Measurements from ENCODE around the gene ABCA8.

The ABCA8 gene

DNA sequence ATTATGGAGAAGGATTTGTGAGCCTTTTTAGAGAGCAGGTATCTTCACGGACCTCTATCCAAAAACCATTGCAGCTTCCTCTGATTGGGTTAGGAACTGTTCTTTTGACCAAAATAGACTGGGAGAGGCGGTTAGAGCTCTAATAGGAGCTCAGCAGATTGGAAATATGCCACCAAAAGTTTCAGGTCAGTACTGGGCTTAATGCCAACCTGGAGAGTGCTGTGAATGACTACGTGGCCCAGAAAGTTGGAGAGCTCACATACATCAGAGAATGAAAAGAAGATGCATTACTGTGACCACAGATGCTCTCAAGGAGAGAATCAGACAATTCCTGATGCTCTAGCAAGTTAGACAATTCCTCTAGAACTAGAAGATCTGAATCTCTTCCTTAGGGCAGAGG, 86.5 kb downstream of the ABCA8 start:
- no peak for DNase-seq

DNA sequence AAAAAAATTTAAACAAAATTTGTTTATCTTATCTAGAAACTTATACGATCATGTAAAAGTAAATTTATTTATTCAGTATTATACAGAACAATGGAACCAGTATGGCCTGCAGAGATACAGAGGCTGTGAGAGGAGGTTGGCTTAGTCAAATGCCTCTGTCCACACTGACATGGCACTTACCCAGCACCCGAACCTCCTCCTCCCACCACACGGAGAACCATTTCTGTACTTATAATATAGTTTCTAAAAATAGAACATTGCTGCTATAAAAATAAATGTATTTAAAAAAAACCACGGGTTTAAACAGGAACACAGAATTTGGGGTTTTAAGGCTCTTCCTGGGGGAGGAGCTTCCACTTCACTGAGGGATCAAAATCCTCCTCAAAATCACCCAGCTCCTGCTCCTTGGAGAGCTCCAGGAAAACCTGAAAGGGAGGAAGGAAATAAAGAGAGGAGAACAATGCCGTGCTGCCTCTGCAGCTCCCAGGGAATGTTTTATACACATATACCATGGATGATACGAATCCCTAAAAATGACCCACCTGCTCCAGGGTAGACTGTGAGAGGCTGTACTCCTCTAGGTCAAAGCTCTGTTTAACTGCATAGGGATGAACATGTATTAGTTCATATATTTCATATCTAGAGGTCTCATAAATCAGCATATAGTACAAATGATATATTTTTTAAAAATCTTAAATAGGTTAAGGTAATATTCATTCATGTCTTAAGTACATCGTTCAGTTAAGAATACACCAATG, 87.3 kb downstream of the ABCA8 start:
- DNase-seq: no peak

- no peak for DNase-seq
Observed at GRCh38 chr17:68865584-68865983, 89.6 kb downstream of the ABCA8 start.

DNA sequence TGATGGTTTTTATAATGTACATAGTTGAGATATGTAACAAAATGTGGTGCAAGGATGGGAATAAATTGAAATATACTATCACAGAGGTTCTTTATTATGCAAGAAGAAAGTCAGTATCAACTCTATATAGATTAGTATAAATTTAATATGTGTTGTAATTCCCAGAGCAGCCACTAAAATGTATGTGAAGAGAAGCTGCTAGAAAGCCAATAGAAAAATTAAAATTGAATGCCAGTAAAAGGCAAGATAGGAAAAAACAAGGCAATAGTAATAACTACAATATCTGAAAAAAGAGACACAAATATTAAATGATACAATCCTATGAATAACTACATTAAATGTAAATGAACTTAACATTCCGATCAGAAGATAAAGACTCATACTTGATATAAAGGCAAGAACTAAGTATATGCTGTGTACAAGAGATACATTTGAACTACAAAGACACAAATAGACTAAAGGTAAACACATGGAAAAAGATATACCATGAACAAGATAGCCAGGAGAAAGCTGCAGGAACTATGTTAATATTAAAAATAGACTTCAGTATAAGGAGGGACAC, 92.0 kb downstream of the ABCA8 start:
- no peak for DNase-seq

GRCh38 chr17:68861602-68862001, 93.6 kb downstream of the ABCA8 start:
- no peak for DNase-seq

DNA sequence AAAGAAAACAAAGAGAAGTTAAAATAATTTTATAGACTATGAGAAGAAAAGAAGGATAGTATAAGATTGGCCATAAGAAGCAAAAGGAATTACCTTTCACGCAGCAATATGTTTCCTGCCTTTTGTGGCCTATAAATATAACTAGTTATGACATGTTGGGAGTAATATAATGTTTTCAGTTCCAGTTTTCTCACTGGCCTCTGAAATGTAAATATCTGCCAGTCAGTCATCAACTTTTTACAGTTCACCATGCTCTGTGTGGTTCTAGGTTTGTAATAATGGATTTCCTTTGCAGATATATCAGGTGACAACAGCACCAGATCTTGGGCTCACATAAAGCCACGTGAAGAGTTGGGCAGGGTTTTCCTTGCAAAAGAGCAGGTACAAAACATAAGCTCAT, 94.3 kb downstream of the ABCA8 start:
- no peak for DNase-seq

DNA sequence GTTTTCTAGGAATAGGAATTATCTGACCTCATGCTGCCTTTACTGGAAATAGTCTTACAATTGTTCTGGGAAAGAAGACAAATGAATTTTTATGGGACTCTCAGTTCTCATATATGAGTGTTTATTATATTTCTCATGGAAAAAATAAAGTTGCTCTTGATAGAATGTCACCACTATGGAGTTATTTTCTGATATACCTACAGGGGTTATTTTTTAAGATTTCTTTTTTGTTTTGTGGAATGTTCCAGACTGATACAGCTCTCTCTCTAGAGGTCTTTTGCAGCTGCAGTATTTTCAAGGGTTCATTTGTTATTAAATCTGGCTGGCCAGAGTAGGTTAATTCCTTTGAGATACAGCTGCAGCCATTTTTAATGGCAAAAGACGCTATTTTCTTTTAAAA, 100.7 kb downstream of the ABCA8 start:
- no peak for DNase-seq

DNA sequence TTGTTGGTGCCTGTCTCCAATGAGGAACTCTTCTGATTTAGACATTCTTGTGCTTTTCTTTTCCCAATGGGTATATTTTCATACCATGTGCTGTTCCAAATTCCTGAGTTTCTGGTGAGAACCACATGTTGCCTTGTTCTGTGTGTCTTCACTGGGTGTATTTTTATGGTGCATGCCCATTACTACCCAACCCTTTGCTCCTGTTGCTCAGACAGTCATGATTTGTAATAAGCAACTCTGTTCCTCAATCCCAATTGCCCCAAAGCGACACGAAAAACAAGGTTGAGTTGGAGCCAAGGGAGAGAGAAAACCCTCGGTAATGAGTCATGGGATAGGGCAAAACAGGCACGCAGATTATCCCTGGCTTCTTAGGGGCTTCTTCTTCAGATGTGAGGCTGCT, 101.8 kb downstream of the ABCA8 start:
- no peak for DNase-seq

DNA sequence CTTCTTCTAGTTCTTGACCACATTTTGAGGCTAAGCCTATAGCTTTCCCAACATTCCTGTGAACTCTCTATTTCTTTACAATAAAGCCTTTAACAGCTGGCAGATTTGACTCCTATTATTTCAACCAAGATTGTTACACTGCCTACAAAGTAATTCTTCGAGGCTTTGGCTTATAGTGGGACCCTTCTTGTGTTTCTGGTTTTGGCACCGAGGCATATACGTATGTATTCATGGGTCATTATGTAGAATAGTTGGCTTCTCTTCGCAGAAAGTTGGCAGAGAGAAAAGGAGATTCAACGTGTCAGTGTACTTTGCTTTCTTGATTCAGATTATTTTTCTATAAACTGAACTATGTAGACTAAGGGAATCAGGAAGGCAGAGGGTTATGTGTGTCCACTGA, 102.2 kb downstream of the ABCA8 start:
- DNase-seq: no peak

DNA sequence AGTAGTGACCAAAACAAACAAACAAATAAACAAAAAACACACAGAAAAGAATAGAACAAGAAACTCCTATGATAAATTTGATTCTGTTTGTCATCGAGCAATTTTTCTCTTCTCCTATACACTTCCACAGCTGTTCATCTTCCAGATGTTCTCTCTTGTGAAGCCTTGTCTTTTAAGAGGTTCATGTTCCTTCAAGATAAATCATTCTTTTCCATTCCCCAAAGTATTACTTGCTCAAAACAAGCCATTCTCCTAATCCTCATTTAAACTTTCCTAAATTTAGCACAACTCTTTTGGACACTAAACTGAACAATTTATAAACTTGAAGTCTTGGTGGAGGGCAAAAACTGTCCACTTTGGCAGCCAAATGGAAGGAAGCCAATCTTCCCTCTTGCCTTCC, 103.3 kb downstream of the ABCA8 start:
- no peak for DNase-seq

- DNase-seq: no peak
Observed at GRCh38 chr17:68850749-68851510, 104.3 kb downstream of the ABCA8 start.

GRCh38 chr17:68849673-68850610, 105.2 kb downstream of the ABCA8 start:
- DNase-seq: no peak

DNA sequence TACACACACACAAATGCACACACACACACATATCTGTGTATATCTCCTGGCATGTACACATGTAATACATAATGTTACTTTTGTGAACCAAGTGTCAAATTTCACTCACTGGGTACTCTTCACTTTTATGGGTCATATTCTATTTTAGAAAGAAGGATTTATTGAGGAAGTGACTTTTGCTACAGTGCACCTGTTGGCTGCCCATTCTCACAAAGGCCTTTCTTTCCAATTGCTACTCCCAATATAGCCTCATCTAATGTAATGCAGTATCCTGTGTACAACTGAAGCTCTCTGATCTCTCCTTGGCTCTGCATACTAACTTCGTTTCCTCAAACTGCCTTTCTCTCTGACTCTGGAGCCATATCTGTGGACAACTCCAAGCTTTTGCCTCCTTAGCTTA, 107.5 kb downstream of the ABCA8 start:
- no peak for DNase-seq

DNA sequence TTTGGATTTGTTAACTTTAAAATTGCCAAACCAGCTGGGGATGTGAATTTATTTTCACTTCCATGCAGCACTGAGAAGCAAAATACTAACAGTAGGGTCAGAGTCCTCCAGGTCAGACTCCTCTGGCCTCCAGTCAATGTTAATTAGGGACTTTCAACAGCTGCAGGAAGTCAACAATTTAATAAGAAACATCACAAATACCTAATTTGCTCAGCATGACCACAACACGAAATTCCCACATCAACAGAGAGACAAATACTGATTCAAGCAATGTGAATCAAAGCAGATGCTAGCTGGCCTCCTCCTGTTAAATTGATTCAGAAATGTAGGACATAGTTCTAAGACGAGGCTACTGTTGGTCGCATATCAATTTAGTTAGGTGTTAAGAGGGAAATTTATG, 111.7 kb downstream of the ABCA8 start:
- DNase-seq: no peak

DNA sequence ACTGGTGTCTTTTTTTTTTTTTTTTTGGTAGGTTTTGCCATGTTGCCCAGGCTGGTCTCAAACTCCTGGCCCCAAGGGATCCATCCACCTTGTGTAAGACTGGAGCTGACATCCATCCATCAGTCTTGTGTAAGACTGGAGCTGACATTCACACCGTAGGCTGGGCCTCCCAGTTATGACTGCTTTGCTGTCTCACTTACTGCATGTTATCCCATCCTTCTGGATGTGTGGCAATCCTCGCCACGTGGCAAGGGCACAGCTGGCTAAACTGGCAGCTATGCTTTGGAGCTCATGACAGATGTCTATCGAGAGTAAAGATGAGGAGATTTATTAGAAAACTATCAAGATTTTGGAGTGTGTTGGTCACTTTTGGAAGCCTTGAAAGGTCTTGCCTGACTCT, 115.1 kb downstream of the ABCA8 start:
- no peak for DNase-seq

- DNase-seq: no peak
Observed at GRCh38 chr17:68835071-68835470, 120.1 kb downstream of the ABCA8 start.

DNA sequence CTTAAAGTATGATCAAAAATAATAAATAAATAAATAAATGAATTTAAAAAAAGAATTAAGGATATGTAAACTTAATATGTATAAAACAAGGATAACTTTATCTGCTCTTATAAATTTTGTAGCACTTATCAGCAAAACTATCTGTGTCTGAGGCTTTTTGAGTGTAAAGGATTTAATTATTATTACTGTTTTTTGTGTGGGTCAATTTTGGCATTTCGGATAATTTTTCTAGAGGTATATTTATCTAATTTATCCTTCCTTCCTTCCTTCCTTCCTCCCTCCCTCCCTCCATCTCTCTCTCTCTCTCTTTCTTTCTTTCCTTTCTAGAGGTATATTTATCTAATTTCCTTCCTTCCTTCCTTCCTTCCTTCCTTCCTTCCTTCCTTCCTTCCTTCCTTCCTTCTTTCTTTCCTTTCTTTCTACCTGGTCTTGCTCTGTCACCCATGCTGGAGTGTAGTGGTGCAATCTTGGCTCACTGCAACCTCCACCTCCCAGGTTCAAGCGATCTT, 120.8 kb downstream of the ABCA8 start:
- no peak for DNase-seq

DNA sequence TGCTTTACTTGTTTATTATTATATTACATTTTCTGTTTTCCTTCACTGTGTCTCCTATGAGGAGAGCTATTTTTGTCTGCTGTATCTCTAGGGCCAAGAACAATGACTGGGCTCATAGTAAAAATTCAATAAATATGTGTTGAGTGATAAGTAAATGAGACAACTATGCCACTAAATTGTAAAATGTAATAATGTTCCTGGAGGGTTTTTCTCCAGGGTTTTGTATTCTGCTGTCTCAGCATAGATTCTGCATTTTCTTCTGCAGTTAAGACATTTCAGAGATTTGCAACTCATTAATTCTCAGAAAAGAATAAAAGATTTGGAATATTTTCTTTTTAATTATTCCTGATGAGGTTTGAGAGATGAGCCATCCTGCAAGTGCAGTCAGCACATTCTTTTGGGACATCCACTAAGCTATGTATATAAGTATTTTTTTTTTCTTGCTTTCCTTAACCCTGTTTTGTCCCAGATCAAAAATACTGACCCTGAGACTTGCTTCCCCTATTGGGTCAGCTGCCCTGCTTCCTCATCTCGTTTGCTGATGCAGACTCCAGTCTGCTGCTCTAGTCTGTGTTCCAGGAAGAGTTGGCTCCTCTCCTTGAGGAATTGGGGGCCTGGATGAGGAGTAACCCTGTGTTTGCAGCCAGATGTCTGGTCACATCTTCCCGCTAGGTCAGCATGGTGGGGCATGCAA, 122.9 kb downstream of the ABCA8 start:
- DNase-seq: no peak

- DNase-seq: no peak
Observed at GRCh38 chr17:68831170-68831569, 124.0 kb downstream of the ABCA8 start.

DNA sequence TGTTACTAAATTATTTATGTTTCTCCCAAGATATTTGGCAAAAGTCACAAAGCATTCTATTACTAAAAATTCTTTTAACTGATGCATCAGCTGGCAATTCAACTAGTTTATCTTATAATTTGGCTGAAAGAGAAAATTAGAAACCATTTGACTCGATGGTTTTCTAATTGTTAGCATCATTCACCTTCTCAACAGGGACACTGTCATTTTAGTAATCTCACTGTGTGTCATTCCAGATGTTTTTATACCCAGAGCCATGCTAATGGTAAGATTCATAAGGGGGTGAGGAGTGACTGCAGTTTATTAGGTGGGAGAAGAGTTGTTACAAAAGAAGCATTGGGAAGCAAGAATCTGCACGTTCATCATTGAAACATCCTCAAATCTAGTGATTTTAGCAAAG, 124.9 kb downstream of the ABCA8 start:
- DNase-seq: no peak

DNA sequence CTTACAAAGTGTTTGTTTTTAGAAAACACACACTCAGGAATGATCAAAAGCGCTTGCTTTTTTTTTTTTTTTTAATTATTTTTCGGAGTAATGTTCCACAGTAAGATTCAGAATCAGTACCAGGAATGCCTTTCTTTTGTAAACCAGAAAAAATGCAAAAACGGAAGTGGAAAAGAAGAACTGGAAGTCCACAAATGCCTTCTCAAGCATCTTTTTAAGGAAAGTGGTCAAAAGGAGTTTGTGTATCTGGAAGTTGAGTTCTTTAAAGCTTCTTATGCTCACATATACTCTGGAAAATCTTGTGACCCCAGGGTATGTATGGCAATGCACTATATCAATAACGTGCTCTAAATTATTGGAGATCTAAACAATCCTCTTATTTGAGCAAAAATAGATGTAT, 126.0 kb downstream of the ABCA8 start:
- no peak for DNase-seq

- no peak for DNase-seq
Observed at GRCh38 chr17:68824707-68825106, 130.5 kb downstream of the ABCA8 start.

Measured in NCI-H1092 (cell line).